H9 (cell line): ENCODE results near the gene MLANA. TPM values are rescaled to one million over a fixed set of nuclear protein-coding genes. Genes with fewer than 3 reads are reported as not detected.

Source experiments
- DNase-seq: peaks from one replicate; pipeline ENCODE4 v3.0.0-alpha.2; 2017
- H2AFZ ChIP-seq: one replicate; pipeline ENCODE4 v1.6.1; 2013; ENCODE audit warnings: mild to moderate bottlenecking, low read length, control low read depth, moderate library complexity
- H2AK5ac ChIP-seq: 2 replicates; pipeline ENCODE4 v1.6.1; 2013; ENCODE audit warnings: low read length, control low read depth, mixed read lengths; ENCODE audit not compliant: insufficient read length
- H2BK120ac ChIP-seq: one replicate; pipeline ENCODE4 v1.6.1; 2013; ENCODE audit warnings: low read depth, mild to moderate bottlenecking, low read length, control low read depth, inconsistent platforms; ENCODE audit not compliant: poor library complexity, severe bottlenecking
- H2BK12ac ChIP-seq: 2 replicates; pipeline ENCODE4 v1.6.1; 2013; ENCODE audit warnings: low read length, control low read depth, mixed read lengths, low read depth; ENCODE audit not compliant: insufficient read length
- H2BK15ac ChIP-seq: 2 replicates; pipeline ENCODE4 v1.6.1; 2013; ENCODE audit warnings: low read depth, low read length, control low read depth
- H2BK20ac ChIP-seq: one replicate; pipeline ENCODE4 v1.6.1; 2013; ENCODE audit warnings: low read depth, mild to moderate bottlenecking, low read length, control low read depth, inconsistent platforms; ENCODE audit not compliant: poor library complexity, severe bottlenecking
- H2BK5ac ChIP-seq: 2 replicates; pipeline ENCODE4 v1.6.1; 2013; ENCODE audit warnings: low read length, control low read depth, mixed read lengths; ENCODE audit not compliant: insufficient read length
- H3K14ac ChIP-seq: 2 replicates; pipeline ENCODE4 v1.6.1; 2013; ENCODE audit warnings: low read length, control low read depth; ENCODE audit not compliant: insufficient read depth
- H3K18ac ChIP-seq: 2 replicates; pipeline ENCODE4 v1.6.1; 2013; ENCODE audit warnings: low read depth, mild to moderate bottlenecking, mixed read lengths, low read length, control low read depth; ENCODE audit not compliant: insufficient read length
- H3K23ac ChIP-seq: 2 replicates; pipeline ENCODE4 v1.6.1; 2013; ENCODE audit warnings: low read length, control low read depth, mixed read lengths, low read depth; ENCODE audit not compliant: insufficient read length
- H3K23me2 ChIP-seq: 2 replicates; pipeline ENCODE4 v1.6.1; 2013; ENCODE audit warnings: low read depth, mild to moderate bottlenecking, mixed read lengths, low read length, control low read depth; ENCODE audit not compliant: insufficient read length, poor library complexity, severe bottlenecking
- H3K27ac ChIP-seq: 2 replicates; pipeline ENCODE4 v1.5.1; 2013; ENCODE audit warnings: low read length, control low read depth, mixed read lengths, low read depth; ENCODE audit not compliant: insufficient read length
- H3K27me3 ChIP-seq: 2 replicates; pipeline ENCODE4 v1.6.1; 2013; ENCODE audit warnings: low read length, control low read depth, inconsistent platforms; ENCODE audit not compliant: insufficient read depth
- H3K4ac ChIP-seq: 2 replicates; pipeline ENCODE4 v1.6.1; 2013; ENCODE audit warnings: low read depth, mild to moderate bottlenecking, control low read depth, inconsistent platforms, low read length, moderate library complexity
- H3K4me1 ChIP-seq: 2 replicates; pipeline ENCODE4 v1.6.1; 2013; ENCODE audit warnings: low read length, control low read depth, inconsistent platforms; ENCODE audit not compliant: insufficient read depth
- H3K4me2 ChIP-seq: 2 replicates; pipeline ENCODE4 v1.6.1; 2013; ENCODE audit warnings: low read length, control low read depth, mixed read lengths; ENCODE audit not compliant: insufficient read length, insufficient read depth
- H3K56ac ChIP-seq: 2 replicates; pipeline ENCODE4 v1.6.1; 2013; ENCODE audit warnings: low read depth, mild to moderate bottlenecking, mixed read lengths, low read length, control low read depth; ENCODE audit not compliant: insufficient read length
- H3K79me1 ChIP-seq: 2 replicates; pipeline ENCODE4 v1.6.1; 2013; ENCODE audit warnings: low read depth, mild to moderate bottlenecking, moderate library complexity, low read length, control low read depth, inconsistent platforms; ENCODE audit not compliant: insufficient read depth, poor library complexity, severe bottlenecking
- H3K79me2 ChIP-seq: 2 replicates; pipeline ENCODE4 v1.6.1; 2013; ENCODE audit warnings: low read length, control low read depth, inconsistent platforms; ENCODE audit not compliant: insufficient read depth
- H3K9ac ChIP-seq: 2 replicates; pipeline ENCODE4 v1.6.1; 2013; ENCODE audit warnings: low read length, control low read depth, mixed read lengths; ENCODE audit not compliant: insufficient read length; ENCODE audit errors: extremely low read depth
- H3K9me3 ChIP-seq: one replicate; pipeline ENCODE4 v1.6.1; 2013; ENCODE audit warnings: low read depth, low read length, inconsistent platforms; ENCODE audit not compliant: control insufficient read depth
- H3T11ph ChIP-seq: one replicate; pipeline ENCODE4 v1.6.1; 2013; ENCODE audit warnings: mild to moderate bottlenecking, low read length, control low read depth, inconsistent platforms
- H4K20me1 ChIP-seq: one replicate; pipeline ENCODE4 v1.6.1; 2013; ENCODE audit not compliant: control insufficient read depth, insufficient read length, insufficient read depth
- H4K5ac ChIP-seq: 2 replicates; pipeline ENCODE4 v1.6.1; 2013; ENCODE audit warnings: low read depth, mild to moderate bottlenecking, mixed read lengths, low read length, control low read depth; ENCODE audit not compliant: insufficient read length
- H4K8ac ChIP-seq: replicated peaks from 2 replicates; pipeline ENCODE4 v1.6.1; 2013; ENCODE audit warnings: low read length, control low read depth, mixed read lengths, low read depth; ENCODE audit not compliant: insufficient read length
- H4K91ac ChIP-seq: 2 replicates; pipeline ENCODE4 v1.6.1; 2013; ENCODE audit warnings: low read depth, mild to moderate bottlenecking, moderate library complexity, mixed read lengths, low read length, control low read depth; ENCODE audit not compliant: insufficient read length
- H3K27ac Mint-ChIP-seq, 3 experiments: 2 replicates in 2 of 3; 3 replicates in 1 of 3; pipeline ENCODE4 v1.8.0; 2020 to 2021; ENCODE audit warnings: mixed read lengths in 3 of 3, mild to moderate bottlenecking in 1 of 3, moderate library complexity in 1 of 3
- H3K27me3 Mint-ChIP-seq: 2 replicates; pipeline ENCODE4 v1.8.0; 2021; ENCODE audit warnings: low read depth, mild to moderate bottlenecking, moderate library complexity, mixed read lengths
- H3K36me3 Mint-ChIP-seq, 3 experiments: 2 replicates in 2 of 3; 3 replicates in 1 of 3; pipeline ENCODE4 v1.8.0; 2020 to 2021; ENCODE audit warnings: low read depth in 3 of 3, mixed read lengths in 3 of 3; ENCODE audit not compliant: insufficient read depth in 1 of 3
- H3K4me1 Mint-ChIP-seq, 2 experiments: 2 replicates each; pipeline ENCODE4 v1.8.0; 2020; ENCODE audit warnings: mixed read lengths in 2 of 2
- H3K4me3 Mint-ChIP-seq, 2 experiments: 2 replicates in 1 of 2; 3 replicates in 1 of 2; pipeline ENCODE4 v1.8.0; 2020 to 2021; ENCODE audit warnings: mild to moderate bottlenecking in 2 of 2, mixed read lengths in 2 of 2, moderate library complexity in 1 of 2
- H3K9me3 Mint-ChIP-seq, 2 experiments: 2 replicates in 1 of 2; 3 replicates in 1 of 2; pipeline ENCODE4 v1.8.0; 2020; ENCODE audit warnings: mild to moderate bottlenecking in 2 of 2, mixed read lengths in 2 of 2, moderate library complexity in 1 of 2
- CTCF ChIP-seq: fragments of 200-600 bp; sonication (generic); conservative IDR thresholded peaks from 3 replicates; pipeline ENCODE4 v1.8.0; 2021; ENCODE audit warnings: antibody characterized with exemption, mild to moderate bottlenecking
- WGBS: extraction: QIAGEN DNeasy Blood & Tissue Kit; methylation state at CpG from one replicate; pipeline ENCODE4 v1.1.7; 2013; ENCODE audit warnings: missing lambda C conversion rate, low lambda C conversion rate, mixed read lengths; ENCODE audit not compliant: insufficient read length; ENCODE audit errors: extremely low coverage; 5-methylcytosine and 5-hydroxymethylcytosine counted together
- total RNA-seq: library from RNA; stranded (reverse); gene quantifications from 2 replicates; pipeline ENCODE4 v1.2.1, GENCODE V29; 2021

MLANA gene
- total RNA-seq, 1 experiment from 2014 or later = not detected

GRCh38 chr9:5873439-5873838 is 17.2 kb upstream of the MLANA start:
- no peak overlapping the region for H3K4me2 ChIP-seq
- DNase-seq = no peak
- no peaks in the 10 kb centered on the region for H3K27me3 ChIP-seq
- Mint-ChIP-seq H3K4me3 (no peak overlapping the region), H3K4me1 (peaks cover 10 to 12% of the 10 kb centered on the region in 2 experiments), H3K36me3 (no peaks in the 10 kb centered on the region), H3K9me3 (peaks cover 2 to 3% of the 10 kb centered on the region in 2 experiments; a peak in 2 of 5 replicates), H3K27ac (no peak overlapping the region), H3K27me3 (peaks cover 5% of the 10 kb centered on the region)
- H4K5ac ChIP-seq = no peak overlapping the region
- H3K23me2 ChIP-seq = no peaks in the 10 kb centered on the region
- H4K20me1 ChIP-seq = no peaks in the 10 kb centered on the region
- WGBS = no CpG with 5 or more reads among the region's 5 CpGs
- H2BK15ac ChIP-seq = no peak overlapping the region
- 0 out of 2 replicates have a peak, but pooled peaks cover 4% of the 10 kb centered on the region for H3K4me1 ChIP-seq
- no peak overlapping the region for H3K9ac ChIP-seq
- no peak overlapping the region for H4K8ac ChIP-seq
- H2AK5ac ChIP-seq = no peak overlapping the region
- H3T11ph ChIP-seq = no peak overlapping the region
- H3K23ac ChIP-seq = no peak overlapping the region
- H2BK12ac ChIP-seq = no peak overlapping the region
- H3K14ac ChIP-seq = no peak overlapping the region
- H3K9me3 ChIP-seq = no peaks in the 10 kb centered on the region
- no peak for TF ChIP-seq CTCF
- no peak overlapping the region for H2BK5ac ChIP-seq
- H2BK120ac ChIP-seq = no peak overlapping the region
- H4K91ac ChIP-seq = no peak overlapping the region
- H2BK20ac ChIP-seq = no peak overlapping the region
- H3K18ac ChIP-seq = no peak overlapping the region
- H2AFZ ChIP-seq = no peak overlapping the region
- H3K4ac ChIP-seq = no peak overlapping the region
- no peak overlapping the region for H3K56ac ChIP-seq
- no peaks in the 10 kb centered on the region for H3K79me1 ChIP-seq
- H3K79me2 ChIP-seq = no peaks in the 10 kb centered on the region
- no peak overlapping the region for H3K27ac ChIP-seq
